ENCODE results near the gene AARS1.
"Not testable (repeated sequence)": the region's sequence is repeated elsewhere in the genome, so short reads cannot be mapped to it uniquely, and the experiment has no call there.

The AARS1 gene

GRCh38 chr16:70254180-70254964 lies 34.9 kb downstream of the AARS1 start:
- no peak for DNase-seq (ENCODE audit: low read depth)
- TF ChIP-seq, protein P1, sequence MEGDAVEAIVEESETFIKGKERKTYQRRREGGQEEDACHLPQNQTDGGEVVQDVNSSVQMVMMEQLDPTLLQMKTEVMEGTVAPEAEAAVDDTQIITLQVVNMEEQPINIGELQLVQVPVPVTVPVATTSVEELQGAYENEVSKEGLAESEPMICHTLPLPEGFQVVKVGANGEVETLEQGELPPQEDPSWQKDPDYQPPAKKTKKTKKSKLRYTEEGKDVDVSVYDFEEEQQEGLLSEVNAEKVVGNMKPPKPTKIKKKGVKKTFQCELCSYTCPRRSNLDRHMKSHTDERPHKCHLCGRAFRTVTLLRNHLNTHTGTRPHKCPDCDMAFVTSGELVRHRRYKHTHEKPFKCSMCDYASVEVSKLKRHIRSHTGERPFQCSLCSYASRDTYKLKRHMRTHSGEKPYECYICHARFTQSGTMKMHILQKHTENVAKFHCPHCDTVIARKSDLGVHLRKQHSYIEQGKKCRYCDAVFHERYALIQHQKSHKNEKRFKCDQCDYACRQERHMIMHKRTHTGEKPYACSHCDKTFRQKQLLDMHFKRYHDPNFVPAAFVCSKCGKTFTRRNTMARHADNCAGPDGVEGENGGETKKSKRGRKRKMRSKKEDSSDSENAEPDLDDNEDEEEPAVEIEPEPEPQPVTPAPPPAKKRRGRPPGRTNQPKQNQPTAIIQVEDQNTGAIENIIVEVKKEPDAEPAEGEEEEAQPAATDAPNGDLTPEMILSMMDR (IDR thresholded peaks at IDR 0.05; ENCODE audit: low read depth, low read length, missing control alignments): no peak
- no peak overlapping the region for H3K4me3 ChIP-seq (ENCODE audit: low read depth, low read length)

DNA sequence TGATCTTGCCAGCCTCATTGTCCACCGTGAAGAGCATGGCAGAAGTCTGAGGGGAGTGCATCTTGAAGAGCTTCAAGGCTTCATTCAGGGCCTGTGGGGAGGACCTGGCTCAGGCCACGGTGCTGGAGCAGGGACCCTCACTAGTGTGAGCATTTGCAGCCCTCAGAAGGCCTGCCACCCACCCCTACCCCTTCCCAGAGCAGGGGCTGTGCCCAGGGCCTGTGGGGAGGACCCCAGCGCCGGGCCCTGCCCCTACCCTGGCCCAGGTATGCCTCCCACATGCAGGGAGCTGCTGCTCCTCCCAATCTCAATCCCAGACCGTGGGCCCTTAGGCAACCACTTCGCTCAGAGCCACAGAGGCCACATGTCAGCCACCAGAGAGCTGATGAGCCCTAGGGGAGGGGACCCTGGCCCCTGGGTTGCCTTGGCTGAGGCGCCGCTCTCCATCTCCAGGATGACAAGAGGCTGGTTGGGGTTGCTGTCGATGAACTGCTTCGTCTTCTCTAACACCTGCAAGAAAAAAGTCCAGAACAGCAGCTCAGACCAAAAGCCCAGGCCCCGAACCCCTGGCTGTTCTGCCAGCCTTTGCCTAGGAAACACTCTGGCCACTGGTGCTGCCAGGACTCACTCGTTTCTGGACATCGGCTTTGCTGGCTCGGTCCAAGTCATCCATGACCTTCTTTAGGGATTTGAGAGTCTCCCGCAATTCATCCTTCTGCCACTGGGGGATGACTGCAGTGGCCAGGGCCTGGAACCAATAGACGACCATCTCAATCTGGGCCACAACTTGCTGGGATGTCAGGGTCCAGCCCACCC lies 35.8 kb downstream of the AARS1 start:
- TF ChIP-seq, protein P1 (IDR thresholded peaks at IDR 0.05; ENCODE audit: low read depth, low read length, missing control alignments): peak; percentile 65
- no peak for DNase-seq (ENCODE audit: low read depth)
- no peak overlapping the region for H3K4me3 ChIP-seq (ENCODE audit: low read depth, low read length)

- no peak overlapping the region for H3K4me3 ChIP-seq (ENCODE audit: low read depth, low read length)
- DNase-seq (ENCODE audit: low read depth): no peak
- TF ChIP-seq, protein P1 (IDR thresholded peaks at IDR 0.05; ENCODE audit: low read depth, low read length, missing control alignments): peak; percentile 48
These were observed 36.8 kb downstream of the AARS1 start for GRCh38 chr16:70252355-70252988.

GRCh38 chr16:70251629-70252354 lies 37.5 kb downstream of the AARS1 start, which contains the start of gene EXOSC6:
EXOSC6 (minus strand) TSS chr16:70251940; CDS start chr16:70251900, 40 bp downstream.
- peak; percentile 79 for DNase-seq (ENCODE audit: low read depth)
- TF ChIP-seq, protein P1 (IDR thresholded peaks at IDR 0.05; ENCODE audit: low read depth, low read length, missing control alignments): peak; percentile 96
- peak within 1 kb of the TSS; percentile 88 for H3K4me3 ChIP-seq (ENCODE audit: low read depth, low read length)

GRCh38 chr16:70250748-70251628 lies 38.3 kb downstream of the AARS1 start:
- H3K4me3 ChIP-seq (ENCODE audit: low read depth, low read length): peak overlapping the region; percentile 88
- TF ChIP-seq, protein P1 (IDR thresholded peaks at IDR 0.05; ENCODE audit: low read depth, low read length, missing control alignments): no peak
- DNase-seq (ENCODE audit: low read depth): no peak

DNA sequence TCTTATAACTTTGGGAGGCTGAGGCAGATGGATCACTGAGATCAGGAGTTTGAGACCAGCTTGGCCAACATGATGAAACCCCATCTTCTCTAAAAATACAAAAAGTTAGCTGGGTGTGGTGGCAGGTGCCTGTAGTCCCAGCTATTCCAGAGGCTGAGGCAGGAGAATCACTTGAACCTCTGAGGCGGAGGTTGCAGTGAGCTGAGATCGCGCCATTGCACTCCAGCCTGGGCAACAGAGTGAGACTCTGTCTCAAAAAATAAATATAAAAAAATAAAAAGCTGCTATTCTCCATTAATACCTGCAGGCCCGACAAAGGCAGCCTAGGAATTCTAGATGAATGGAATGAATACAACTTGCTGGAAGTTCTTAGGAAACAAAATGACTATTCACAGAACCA lies 39.6 kb downstream of the AARS1 start:
- peak overlapping the region; percentile 88 for H3K4me3 ChIP-seq (ENCODE audit: low read depth, low read length)
- DNase-seq (ENCODE audit: low read depth): not testable (repeated sequence)

DNA sequence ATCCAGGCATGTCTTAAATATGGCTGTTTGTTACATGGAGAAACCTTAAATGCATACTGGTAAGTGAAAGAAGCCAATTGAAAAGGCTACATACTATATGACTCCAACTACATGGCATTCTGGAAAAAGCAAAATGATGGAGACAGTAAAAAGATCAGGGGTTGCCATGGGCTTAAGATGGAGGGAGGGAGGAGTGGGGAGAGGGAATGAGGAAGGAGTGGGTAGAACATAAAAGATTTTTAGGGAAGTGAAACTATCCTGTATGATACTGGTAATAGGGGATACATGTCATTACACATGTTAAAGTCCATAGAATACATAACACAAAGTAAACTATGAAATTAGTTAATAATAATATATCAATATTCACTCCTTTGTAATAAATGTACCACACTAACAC lies 50.5 kb downstream of the AARS1 start:
- DNase-seq (ENCODE audit: low read depth); H3K4me3 ChIP-seq (ENCODE audit: low read depth, low read length): not testable (repeated sequence)

GRCh38 chr16:70231831-70232230 lies 57.5 kb downstream of the AARS1 start:
- DNase-seq (ENCODE audit: low read depth); H3K4me3 ChIP-seq (ENCODE audit: low read depth, low read length): not testable (repeated sequence)

DNA sequence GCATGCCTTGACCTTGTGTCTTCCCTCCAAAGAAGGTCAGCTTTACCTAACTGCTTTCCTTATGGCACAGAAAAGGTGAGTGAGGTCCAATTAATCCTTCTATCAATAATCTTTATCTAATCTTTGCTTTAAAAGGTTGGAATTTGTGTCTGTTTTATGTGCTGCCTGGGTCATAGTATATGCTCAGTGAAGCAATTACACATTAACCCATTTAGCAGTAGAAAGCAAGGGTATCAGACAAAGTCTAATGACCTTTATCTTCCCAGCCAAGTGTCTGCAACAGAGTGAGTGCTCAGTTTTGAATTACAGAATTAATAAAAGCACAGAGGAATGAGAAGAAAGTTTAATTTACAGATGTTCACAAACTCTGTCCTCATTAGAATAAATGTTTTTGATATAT lies 63.3 kb downstream of the AARS1 start:
- DNase-seq (ENCODE audit: low read depth); H3K4me3 ChIP-seq (ENCODE audit: low read depth, low read length): not testable (repeated sequence)

DNA sequence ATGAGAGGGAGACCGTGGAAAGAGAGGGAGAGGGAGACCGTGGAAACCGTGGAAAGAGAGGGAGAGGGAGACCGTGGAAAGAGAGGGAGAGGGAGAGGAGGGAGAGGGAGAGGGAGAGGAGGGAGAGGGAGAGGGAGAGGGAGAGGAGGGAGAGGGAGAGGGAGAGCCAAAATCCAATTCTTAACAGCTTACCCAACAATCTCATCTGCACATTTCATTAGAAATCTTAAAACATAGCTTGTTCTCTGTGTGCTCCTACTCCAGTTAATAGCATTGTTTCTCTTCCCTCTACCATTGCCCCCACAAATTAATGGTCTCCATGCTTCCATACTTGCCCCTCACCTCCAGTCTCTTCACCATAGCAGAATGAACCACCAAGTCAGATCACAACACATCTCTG lies 63.9 kb downstream of the AARS1 start:
- DNase-seq (ENCODE audit: low read depth); H3K4me3 ChIP-seq (ENCODE audit: low read depth, low read length): not testable (repeated sequence)

Measured in GM12864 (cell line).